Ishikawa (cell line): ENCODE measurements around the gene GBP6.

Experiments used
- CEBPB ChIP-seq: IDR thresholded peaks from 2 replicates; pipeline ENCODE4 v1.6.1; 2012
- CREB1 ChIP-seq: IDR thresholded peaks from 2 replicates; pipeline ENCODE4 v1.6.1; 2012; ENCODE audit warnings: low read depth
- EGR1 ChIP-seq: IDR thresholded peaks from 2 replicates; pipeline ENCODE4 v1.6.1; 2012
- EP300 ChIP-seq: IDR thresholded peaks from 2 replicates; pipeline ENCODE4 v1.6.1; 2012; ENCODE audit warnings: borderline replicate concordance
- FOXM1 ChIP-seq: IDR thresholded peaks from 2 replicates; pipeline ENCODE4 v1.6.1; 2012; ENCODE audit warnings: low read depth, borderline replicate concordance
- MAX ChIP-seq: IDR thresholded peaks from 2 replicates; pipeline ENCODE4 v1.6.1; 2012
- NFIC ChIP-seq: IDR thresholded peaks from 2 replicates; pipeline ENCODE4 v1.6.1; 2012
- RAD21 ChIP-seq: IDR thresholded peaks from 2 replicates; pipeline ENCODE4 v1.6.1; 2012; ENCODE audit warnings: low read depth
- REST ChIP-seq: IDR thresholded peaks from 2 replicates; pipeline ENCODE4 v1.6.1; 2012; ENCODE audit warnings: low read depth, mild to moderate bottlenecking
- TAF1 ChIP-seq: IDR thresholded peaks from 2 replicates; pipeline ENCODE4 v1.6.1; 2012; ENCODE audit warnings: low read depth, mild to moderate bottlenecking
- TCF12 ChIP-seq: IDR thresholded peaks from 2 replicates; pipeline ENCODE4 v1.6.1; 2012; ENCODE audit warnings: low read depth
- TEAD4 ChIP-seq: IDR thresholded peaks from 2 replicates; pipeline ENCODE4 v1.6.1; 2012
- USF1 ChIP-seq: IDR thresholded peaks from 2 replicates; pipeline ENCODE4 v1.6.1; 2012
- YY1 ChIP-seq: IDR thresholded peaks from 2 replicates; pipeline ENCODE4 v1.6.1; 2012; ENCODE audit warnings: low read depth
- ZBTB7A ChIP-seq: IDR thresholded peaks from 2 replicates; pipeline ENCODE4 v1.6.1; 2012; ENCODE audit warnings: low read depth

The GBP6 gene

GRCh38 chr1:89335486-89335885 is 28.4 kb upstream of the GBP6 start:
- no peak for TF ChIP-seq FOXM1
- no peak for TF ChIP-seq USF1
- no peak for TF ChIP-seq CREB1
- no peak for TF ChIP-seq ZBTB7A

GRCh38 chr1:89337903-89338302 is 26.0 kb upstream of the GBP6 start:
- TF ChIP-seq RAD21 = no peak
- no peak for TF ChIP-seq MAX
- TF ChIP-seq YY1 = no peak
- no peak for TF ChIP-seq NFIC
- TF ChIP-seq USF1 = no peak
- no peak for TF ChIP-seq TCF12
- TF ChIP-seq TEAD4 = no peak
- TF ChIP-seq CREB1 = no peak
- no peak for TF ChIP-seq EGR1
- TF ChIP-seq TAF1 = no peak

GRCh38 chr1:89339039-89339438 is 24.8 kb upstream of the GBP6 start:
- TF ChIP-seq ZBTB7A (no peak), FOXM1 (no peak), TEAD4 (no peak), YY1 (no peak), CEBPB (no peak), NFIC (no peak), REST (no peak), EGR1 (no peak), MAX (no peak), TCF12 (no peak), TAF1 (no peak), EP300 (no peak), USF1 (no peak), CREB1 (no peak), RAD21 (no peak)

GRCh38 chr1:89347296-89347695 is 16.6 kb upstream of the GBP6 start:
- no peak for TF ChIP-seq NFIC
- no peak for TF ChIP-seq EGR1
- TF ChIP-seq MAX = no peak
- no peak for TF ChIP-seq YY1

- no peak for TF ChIP-seq EP300
- TF ChIP-seq FOXM1 = no peak
- TF ChIP-seq RAD21 = no peak
- no peak for TF ChIP-seq USF1
- TF ChIP-seq CREB1 = no peak
- no peak for TF ChIP-seq TEAD4
- no peak for TF ChIP-seq REST
- no peak for TF ChIP-seq ZBTB7A
- TF ChIP-seq MAX = no peak
- TF ChIP-seq CEBPB = no peak
- no peak for TF ChIP-seq NFIC
- no peak for TF ChIP-seq TCF12
- TF ChIP-seq EGR1 = no peak
- TF ChIP-seq TAF1 = no peak
- no peak for TF ChIP-seq YY1
Observed at GRCh38 chr1:89350298-89350697, 13.6 kb upstream of the GBP6 start.
